PC-3 (cell line): ENCODE results near the gene CPN2. TPM values are rescaled to one million over a fixed set of nuclear protein-coding genes. Genes with fewer than 3 reads are reported as not detected.

Source experiments
- ATAC-seq: fragments of 200-7000 bp; cut with Tn5 transposase; 2 replicates; pipeline ENCODE4 v1.9.1; 2020; ENCODE audit warnings: mild to moderate bottlenecking, moderate library complexity
- BruUV-seq: library from RNA; stranded (reverse); fragments of 400-500 nt; replicated peaks from 2 replicates; lab custom pipeline; 2021; lab: Mats Ljungman, UMichigan
- CTCF ChIA-PET: fragments of 300-600 bp; sonication (Branson Sonifier 250); formaldehyde crosslinking; loops from one replicate; lab custom pipeline; 2022; ENCODE audit warnings: antibody characterized with exemption; lab: Charles Lee
- POLR2A ChIA-PET: fragments of 300-600 bp; sonication (Branson Sonifier 250); formaldehyde crosslinking; loops from one replicate; lab custom pipeline; 2022; ENCODE audit warnings: antibody characterized with exemption; ENCODE audit not compliant: unreplicated experiment; lab: Charles Lee
- DNase-seq: peaks from one replicate; pipeline ENCODE4 v3.0.0-alpha.2; 2015
- H2AFZ ChIP-seq: fragments of 300-600 bp; sonication (generic); 2 replicates; pipeline ENCODE4 v1.6.0; 2016; ENCODE audit warnings: antibody characterized with exemption, low read length
- H3F3A ChIP-seq: fragments of 300-600 bp; sonication (generic); one replicate; pipeline ENCODE4 v1.6.0; 2017; ENCODE audit warnings: antibody characterized with exemption, low read length, control low read depth, mild to moderate bottlenecking; ENCODE audit not compliant: unreplicated experiment
- H3K27ac ChIP-seq: fragments of 300-600 bp; sonication (generic); 2 replicates; pipeline ENCODE4 v1.5.1; 2016; ENCODE audit warnings: mild to moderate bottlenecking, low read length
- H3K27me3 ChIP-seq: fragments of 300-600 bp; sonication (generic); 2 replicates; pipeline ENCODE4 v1.6.1; 2016; ENCODE audit warnings: low read length, mixed read lengths
- H3K36me3 ChIP-seq: fragments of 300-600 bp; sonication (generic); 2 replicates; pipeline ENCODE4 v1.6.1; 2016; ENCODE audit warnings: low read depth, mixed run types, low read length, mixed read lengths
- H3K4me1 ChIP-seq: fragments of 300-600 bp; sonication (generic); 2 replicates; pipeline ENCODE4 v1.5.1; 2016; ENCODE audit warnings: low read length; ENCODE audit not compliant: insufficient read depth
- H3K4me2 ChIP-seq: fragments of 300-600 bp; sonication (generic); 2 replicates; pipeline ENCODE4 v1.6.0; 2016; ENCODE audit warnings: low read length
- H3K4me3 ChIP-seq: fragments of 300-600 bp; sonication (generic); 2 replicates; pipeline ENCODE4 v1.5.1; 2016; ENCODE audit warnings: mild to moderate bottlenecking, low read length, mixed read lengths
- H3K79me2 ChIP-seq: fragments of 300-600 bp; sonication (generic); 2 replicates; pipeline ENCODE4 v1.6.1; 2017; ENCODE audit warnings: low read length, mixed read lengths
- H3K9ac ChIP-seq: fragments of 300-600 bp; sonication (generic); 2 replicates; pipeline ENCODE4 v1.6.0; 2016; ENCODE audit warnings: mild to moderate bottlenecking, low read length
- H3K9me2 ChIP-seq: fragments of 300-600 bp; sonication (generic); replicated peaks from 2 replicates; pipeline ENCODE4 v1.6.1; 2016; ENCODE audit warnings: mixed run types, low read length, mixed read lengths
- H3K9me3 ChIP-seq: fragments of 300-600 bp; sonication (generic); 2 replicates; pipeline ENCODE4 v1.6.1; 2016; ENCODE audit warnings: low read length, mixed read lengths
- H4K20me1 ChIP-seq: fragments of 300-600 bp; sonication (generic); 2 replicates; pipeline ENCODE4 v1.6.1; 2016; ENCODE audit warnings: low read length, mixed read lengths
- CTCF ChIP-seq: fragments of 300-600 bp; sonication (generic); conservative IDR thresholded peaks from 2 replicates; pipeline ENCODE4 v1.5.1; 2017; ENCODE audit warnings: antibody characterized with exemption, low read depth, mild to moderate bottlenecking, low read length
- EZH2 ChIP-seq: fragments of 300-600 bp; sonication (generic); IDR thresholded peaks from one replicate; pipeline ENCODE4 v1.6.1; 2017; ENCODE audit warnings: antibody characterized with exemption, mild to moderate bottlenecking, low read length; ENCODE audit not compliant: unreplicated experiment
- EZH2phosphoT487 ChIP-seq: fragments of 300-600 bp; sonication (generic); IDR thresholded peaks from 2 replicates; pipeline ENCODE4 v1.6.1; 2018; ENCODE audit warnings: mild to moderate bottlenecking, antibody characterized with exemption, low read length, borderline replicate concordance
- intact Hi-C: fragments of 100-400 bp; cut with micrococcal nuclease; formaldehyde crosslinking; loops from 2 replicates; pipeline ENCODE4 v1.9.0; 2023
- total RNA-seq: library from RNA; depleted of rRNA; stranded (reverse); fragments of >200 nt; gene quantifications from 2 replicates; pipeline ENCODE4 v1.2.3, GENCODE V29; 2014

Gene CPN2
- total RNA-seq, 1 experiment from 2014 or later: 0.07 TPM

GRCh38 chr3:194396859-194397756 is 46.0 kb upstream of the CPN2 start:
- ChIA-PET CTCF (no interaction called here), POLR2A (no interaction called here)
- no peak overlapping the region for H3K27ac ChIP-seq
- H3K27me3 ChIP-seq: no peaks in the 10 kb centered on the region
- intact Hi-C loops: no loop called here
- no peak overlapping the region for H2AFZ ChIP-seq
- H3K4me1 ChIP-seq: no peaks in the 10 kb centered on the region
- DNase-seq: no peak
- H3F3A ChIP-seq: no peaks in the 10 kb centered on the region
- H4K20me1 ChIP-seq: no peaks in the 10 kb centered on the region
- H3K36me3 ChIP-seq: no peaks in the 10 kb centered on the region
- no peak for ATAC-seq
- BruUV-seq: no TSS peak
- H3K9ac ChIP-seq: no peak overlapping the region
- TF ChIP-seq CTCF (no peak), EZH2phosphoT487 (no peak), EZH2 (no peak)
- H3K4me2 ChIP-seq: no peak overlapping the region
- no peaks in the 10 kb centered on the region for H3K9me3 ChIP-seq
- no peaks in the 10 kb centered on the region for H3K9me2 ChIP-seq
- no peak overlapping the region for H3K4me3 ChIP-seq
- H3K79me2 ChIP-seq: no peaks in the 10 kb centered on the region

DNA sequence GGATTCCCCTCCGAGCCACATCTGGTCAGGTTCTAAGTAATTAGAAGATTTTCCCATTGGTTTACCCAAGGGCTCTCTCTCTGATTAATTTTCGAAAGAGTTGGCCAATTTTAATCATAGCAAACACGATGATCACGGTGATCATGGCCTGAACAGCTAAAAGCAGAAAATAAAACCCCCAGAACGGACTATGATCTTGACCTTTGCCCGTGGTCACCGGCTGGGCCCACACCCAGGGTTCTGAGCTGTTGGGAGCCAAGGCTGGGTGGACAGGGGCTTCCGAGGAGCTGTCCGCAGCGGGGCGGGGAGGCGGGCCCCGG is 45.4 kb upstream of the CPN2 start:
- Histone ChIP-seq H3K9me3 (no peaks in the 10 kb centered on the region), H2AFZ (no peak overlapping the region), H3K4me2 (no peak overlapping the region), H3K4me1 (no peaks in the 10 kb centered on the region), H3K4me3 (no peak overlapping the region), H3K27me3 (no peaks in the 10 kb centered on the region), H3K9ac (no peak overlapping the region), H3K36me3 (no peaks in the 10 kb centered on the region), H3K9me2 (no peaks in the 10 kb centered on the region), H3K79me2 (no peaks in the 10 kb centered on the region), H3K27ac (no peak overlapping the region), H3F3A (no peaks in the 10 kb centered on the region), H4K20me1 (no peaks in the 10 kb centered on the region)
- CTCF ChIA-PET: no interaction called here
- POLR2A ChIA-PET: no interaction called here
- no TSS peak for BruUV-seq
- intact Hi-C loops: no loop called here
- DNase-seq (no peak), ATAC-seq (no peak)
- no peak for TF ChIP-seq CTCF
- no peak for TF ChIP-seq EZH2phosphoT487
- TF ChIP-seq EZH2: no peak

DNA sequence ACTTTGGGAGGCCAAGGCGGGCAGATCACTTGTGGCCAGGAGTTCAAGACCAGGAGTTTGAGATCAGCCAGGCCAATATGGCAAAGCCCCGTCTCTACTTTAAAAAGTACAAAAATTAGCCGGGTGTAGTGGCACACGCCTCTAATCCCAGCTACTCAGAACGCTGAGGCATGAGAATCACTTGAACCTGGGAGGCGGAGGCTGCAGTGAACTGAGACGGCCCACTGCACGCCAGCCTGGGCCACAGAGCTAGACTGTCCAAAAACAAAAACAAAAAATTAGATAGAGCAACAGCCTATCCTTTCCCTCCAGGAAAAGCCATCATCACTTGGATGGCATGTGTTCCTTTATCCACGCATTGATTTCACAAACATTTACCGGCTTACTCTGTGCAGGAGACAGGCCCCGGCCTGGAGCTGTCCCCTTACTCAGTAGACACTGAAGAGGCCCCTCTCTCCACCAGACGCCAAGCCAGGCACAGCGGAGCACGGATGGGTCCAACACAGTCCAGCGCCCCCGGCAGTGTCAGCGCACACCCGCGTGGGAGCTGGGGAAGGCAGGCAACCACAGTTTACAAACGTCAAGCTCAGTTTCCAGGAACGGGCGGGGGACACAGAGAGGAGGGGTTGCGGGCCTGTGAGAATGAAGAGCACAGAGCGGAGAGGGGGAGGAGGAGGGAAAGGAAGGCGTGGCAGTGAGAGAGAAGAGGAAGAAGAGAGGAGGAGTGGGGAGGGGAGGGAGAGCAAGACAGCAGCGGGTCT is 44.8 kb upstream of the CPN2 start:
- TF ChIP-seq CTCF: no peak
- no peak for TF ChIP-seq EZH2
- no peak for TF ChIP-seq EZH2phosphoT487
- Histone ChIP-seq H3K27ac (no peak overlapping the region), H3K4me1 (no peaks in the 10 kb centered on the region), H3K9me3 (no peaks in the 10 kb centered on the region), H3K9me2 (no peaks in the 10 kb centered on the region), H3K27me3 (peaks cover 5% of the 10 kb centered on the region), H2AFZ (no peak overlapping the region), H3F3A (no peaks in the 10 kb centered on the region), H4K20me1 (no peaks in the 10 kb centered on the region), H3K36me3 (no peaks in the 10 kb centered on the region), H3K79me2 (no peaks in the 10 kb centered on the region), H3K4me3 (no peak overlapping the region), H3K9ac (no peak overlapping the region), H3K4me2 (no peak overlapping the region)
- intact Hi-C loops: no loop called here
- ChIA-PET CTCF (no interaction called here), POLR2A (no interaction called here)
- ATAC-seq: no peak
- DNase-seq: no peak
- BruUV-seq: no TSS peak
